Breast epithelium (tissue), 4 donors: ENCODE measurements around the gene KCNIP1. TPM values are rescaled to one million over a fixed set of nuclear protein-coding genes. Genes with fewer than 3 reads are reported as not detected.

Experiments
- DNase-seq, 2 donors: peaks; one replicate each; pipeline ENCODE4 v3.0.0-alpha.2; 2019; ENCODE audit warnings: low spot score in 2 of 2
- H3K27ac ChIP-seq, 2 donors: fragments of 200-600 bp; sonication (generic) in 1 of 2; one replicate each; pipeline ENCODE4 v1.5.1; 2016 to 2019; ENCODE audit warnings: mild to moderate bottlenecking in 1 of 2
- H3K27me3 ChIP-seq, 2 donors: fragments of 200-600 bp; sonication (generic) in 1 of 2; one replicate each; pipeline versions ENCODE4 v1.5.1 to v1.6.0; 2017 to 2019; ENCODE audit warnings: control low read depth in 1 of 2, mild to moderate bottlenecking in 1 of 2
- H3K36me3 ChIP-seq: fragments of 200-600 bp; one replicate; pipeline ENCODE4 v1.5.1; 2019
- H3K4me1 ChIP-seq, 2 donors: fragments of 200-600 bp; sonication (generic); one replicate each; pipeline ENCODE4 v1.5.1; 2016 to 2019; ENCODE audit warnings: control low read depth in 1 of 2
- H3K4me3 ChIP-seq, 3 donors: fragments of 200-600 bp; sonication (generic); 1 replicate in 2 of 3; 2 replicates in 1 of 3; pipeline ENCODE4 v1.5.1; 2016 to 2019; ENCODE audit warnings: mild to moderate bottlenecking in 3 of 3, moderate library complexity in 2 of 3
- H3K9me3 ChIP-seq, 2 donors: fragments of 200-600 bp; sonication (generic) in 1 of 2; one replicate each; pipeline ENCODE4 v1.5.1; 2016 to 2019; ENCODE audit warnings: control low read depth in 1 of 2
- CTCF ChIP-seq, 3 donors: fragments of 450-650 bp; IDR thresholded peaks; one replicate each; pipeline ENCODE4 v1.5.1; 2016 to 2017; ENCODE audit warnings: antibody characterized with exemption in 3 of 3, mild to moderate bottlenecking in 3 of 3, moderate library complexity in 3 of 3
- POLR2A ChIP-seq: fragments of 450-650 bp; IDR thresholded peaks from one replicate; pipeline ENCODE4 v1.6.1; 2016; ENCODE audit warnings: antibody characterized with exemption, mild to moderate bottlenecking, moderate library complexity
- POLR2AphosphoS5 ChIP-seq, 3 donors: sonication (generic); formaldehyde crosslinking; IDR thresholded peaks; one replicate each; pipeline ENCODE4 v1.6.1; 2017; ENCODE audit warnings: antibody characterized with exemption in 3 of 3
- intact Hi-C: fragments of 100-400 bp; cut with DNase I; formaldehyde crosslinking; loops from one replicate; pipeline ENCODE4 v1.15.1; 2023; ENCODE audit warnings: low total_unique reads
- total RNA-seq, 3 donors: library from RNA; depleted of rRNA; stranded (reverse); fragments of >200 nt; gene quantifications; one replicate each; pipeline ENCODE4 v1.1.0, GENCODE V29; 2016

The KCNIP1 gene
- total RNA-seq, 3 donors from 2014 or later = 1.0 to 1.6 TPM; not detected in 1

GRCh38 chr5:170579601-170580000, 75.8 kb downstream of the KCNIP1 start:
- intact Hi-C loops = no loop called here
- no peaks in the 10 kb centered on the region for H3K36me3 ChIP-seq
- no peak overlapping the region for H3K4me3 ChIP-seq
- DNase-seq = no peak
- peaks cover 0 to 12% of the 10 kb centered on the region in 2 donors for H3K9me3 ChIP-seq
- H3K27ac ChIP-seq = no peak overlapping the region
- no peaks in the 10 kb centered on the region for H3K27me3 ChIP-seq
- no peak for TF ChIP-seq POLR2AphosphoS5 (IDR thresholded peaks at IDR 0.05)
- no peak for TF ChIP-seq POLR2A
- TF ChIP-seq CTCF (IDR thresholded peaks at IDR 0.05) = no peak
- H3K4me1 ChIP-seq = no peaks in the 10 kb centered on the region

GRCh38 chr5:170581211-170581610, 77.4 kb downstream of the KCNIP1 start:
- peaks cover 0 to 9% of the 10 kb centered on the region in 2 donors for H3K9me3 ChIP-seq
- TF ChIP-seq CTCF (IDR thresholded peaks at IDR 0.05) (no peak), POLR2A (no peak), POLR2AphosphoS5 (IDR thresholded peaks at IDR 0.05) (no peak)
- intact Hi-C loops = loop anchor here (10.0 kb wide), 1 partner anchor 1244 kb away; no protein-coding TSS in a partner anchor
- no peak overlapping the region for H3K27ac ChIP-seq
- no peaks in the 10 kb centered on the region for H3K36me3 ChIP-seq
- H3K4me3 ChIP-seq = no peak overlapping the region
- H3K4me1 ChIP-seq = no peaks in the 10 kb centered on the region
- H3K27me3 ChIP-seq = no peaks in the 10 kb centered on the region
- DNase-seq = no peak

GRCh38 chr5:170582644-170583330, 79.0 kb downstream of the KCNIP1 start:
- H3K27ac ChIP-seq = no peak overlapping the region
- no peaks in the 10 kb centered on the region for H3K27me3 ChIP-seq
- TF ChIP-seq POLR2A = no peak
- no peak for TF ChIP-seq POLR2AphosphoS5 (IDR thresholded peaks at IDR 0.05)
- TF ChIP-seq CTCF (IDR thresholded peaks at IDR 0.05) = no peak
- peaks cover 0 to 13% of the 10 kb centered on the region in 2 donors for H3K9me3 ChIP-seq
- DNase-seq = no peak
- intact Hi-C loops = loop anchor here (10.0 kb wide), 1 partner anchor 1242 kb away; no protein-coding TSS in a partner anchor
- H3K4me1 ChIP-seq = no peaks in the 10 kb centered on the region
- H3K36me3 ChIP-seq = no peaks in the 10 kb centered on the region
- H3K4me3 ChIP-seq = no peak overlapping the region

GRCh38 chr5:170584003-170584402, 80.2 kb downstream of the KCNIP1 start:
- H3K9me3 ChIP-seq = peaks cover 0 to 10% of the 10 kb centered on the region in 2 donors
- H3K4me1 ChIP-seq = no peaks in the 10 kb centered on the region
- intact Hi-C loops = loop anchor here (10.0 kb wide), 1 partner anchor 1241 kb away; no protein-coding TSS in a partner anchor
- TF ChIP-seq CTCF (IDR thresholded peaks at IDR 0.05) (no peak), POLR2A (no peak), POLR2AphosphoS5 (IDR thresholded peaks at IDR 0.05) (no peak)
- no peak for DNase-seq
- no peak overlapping the region for H3K27ac ChIP-seq
- H3K36me3 ChIP-seq = no peaks in the 10 kb centered on the region
- H3K4me3 ChIP-seq = no peak overlapping the region
- no peaks in the 10 kb centered on the region for H3K27me3 ChIP-seq

- no peaks in the 10 kb centered on the region for H3K4me1 ChIP-seq
- DNase-seq = no peak
- no peak overlapping the region for H3K4me3 ChIP-seq
- H3K9me3 ChIP-seq = peaks cover 0 to 4% of the 10 kb centered on the region in 2 donors
- no peaks in the 10 kb centered on the region for H3K27me3 ChIP-seq
- intact Hi-C loops = loop anchor here (10.0 kb wide), 1 partner anchor 1240 kb away; no protein-coding TSS in a partner anchor
- TF ChIP-seq CTCF (IDR thresholded peaks at IDR 0.05) (no peak), POLR2A (no peak), POLR2AphosphoS5 (IDR thresholded peaks at IDR 0.05) (no peak)
- no peak overlapping the region for H3K27ac ChIP-seq
- no peaks in the 10 kb centered on the region for H3K36me3 ChIP-seq
Observed at GRCh38 chr5:170584450-170585058, 80.7 kb downstream of the KCNIP1 start.
